ENCODE measurements around the gene FAM221B.

FAM221B gene

DNA sequence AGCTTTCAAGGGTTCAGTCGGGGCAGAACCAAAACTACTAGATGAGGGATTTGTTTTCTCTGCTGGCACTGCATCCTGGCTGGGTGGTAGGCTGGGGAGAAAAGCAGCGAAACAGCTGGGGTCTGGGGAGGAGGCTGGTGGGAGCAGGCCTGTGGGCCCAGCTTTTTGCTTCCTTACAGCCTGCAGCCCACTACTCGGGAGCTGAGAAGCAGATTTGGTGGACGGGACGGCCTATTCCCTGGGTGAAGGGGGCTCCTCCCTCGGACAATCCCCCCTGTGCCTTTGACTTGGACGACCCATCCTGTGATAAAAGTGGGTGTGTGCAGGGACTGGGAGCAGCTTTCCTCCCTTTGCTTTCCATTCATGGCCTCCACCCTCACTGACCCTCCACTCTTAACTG lies 28.0 kb downstream of the FAM221B start:
- TF ChIP-seq ARNTL (CRISPR knock-in tag; IDR thresholded peaks at IDR 0.05; ENCODE audit: borderline replicate concordance, low read depth) (no peak), ZNF565 (CRISPR knock-in tag; conservative IDR thresholded peaks at IDR 0.05; ENCODE audit: low read depth) (no peak), ESRRG (CRISPR knock-in tag; IDR thresholded peaks at IDR 0.05) (no peak), BACH2 (CRISPR knock-in tag; IDR thresholded peaks at IDR 0.05; ENCODE audit: borderline replicate concordance) (no peak), ZFP30 (CRISPR knock-in tag; IDR thresholded peaks at IDR 0.05) (no peak), ZNF70 (CRISPR knock-in tag; IDR thresholded peaks at IDR 0.05) (no peak), PPARA (CRISPR knock-in tag; IDR thresholded peaks at IDR 0.05; ENCODE audit: borderline replicate concordance) (no peak), ZNF8 (CRISPR knock-in tag; IDR thresholded peaks at IDR 0.05) (no peak), GLIS3 (CRISPR knock-in tag; IDR thresholded peaks at IDR 0.05) (no peak), RARB (CRISPR knock-in tag; IDR thresholded peaks at IDR 0.05) (no peak), TCF4 (CRISPR knock-in tag; IDR thresholded peaks at IDR 0.05; ENCODE audit: borderline replicate concordance) (no peak), SNAI2 (CRISPR knock-in tag; IDR thresholded peaks at IDR 0.05) (no peak)
- TF ChIP-seq, protein P1, sequence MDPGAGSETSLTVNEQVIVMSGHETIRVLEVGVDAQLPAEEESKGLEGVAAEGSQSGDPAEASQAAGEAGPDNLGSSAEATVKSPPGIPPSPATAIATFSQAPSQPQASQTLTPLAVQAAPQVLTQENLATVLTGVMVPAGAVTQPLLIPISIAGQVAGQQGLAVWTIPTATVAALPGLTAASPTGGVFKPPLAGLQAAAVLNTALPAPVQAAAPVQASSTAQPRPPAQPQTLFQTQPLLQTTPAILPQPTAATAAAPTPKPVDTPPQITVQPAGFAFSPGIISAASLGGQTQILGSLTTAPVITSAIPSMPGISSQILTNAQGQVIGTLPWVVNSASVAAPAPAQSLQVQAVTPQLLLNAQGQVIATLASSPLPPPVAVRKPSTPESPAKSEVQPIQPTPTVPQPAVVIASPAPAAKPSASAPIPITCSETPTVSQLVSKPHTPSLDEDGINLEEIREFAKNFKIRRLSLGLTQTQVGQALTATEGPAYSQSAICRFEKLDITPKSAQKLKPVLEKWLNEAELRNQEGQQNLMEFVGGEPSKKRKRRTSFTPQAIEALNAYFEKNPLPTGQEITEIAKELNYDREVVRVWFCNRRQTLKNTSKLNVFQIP (CRISPR knock-in tag; IDR thresholded peaks at IDR 0.05; ENCODE audit: borderline replicate concordance, low read depth) = no peak
- TF ChIP-seq, protein P2, sequence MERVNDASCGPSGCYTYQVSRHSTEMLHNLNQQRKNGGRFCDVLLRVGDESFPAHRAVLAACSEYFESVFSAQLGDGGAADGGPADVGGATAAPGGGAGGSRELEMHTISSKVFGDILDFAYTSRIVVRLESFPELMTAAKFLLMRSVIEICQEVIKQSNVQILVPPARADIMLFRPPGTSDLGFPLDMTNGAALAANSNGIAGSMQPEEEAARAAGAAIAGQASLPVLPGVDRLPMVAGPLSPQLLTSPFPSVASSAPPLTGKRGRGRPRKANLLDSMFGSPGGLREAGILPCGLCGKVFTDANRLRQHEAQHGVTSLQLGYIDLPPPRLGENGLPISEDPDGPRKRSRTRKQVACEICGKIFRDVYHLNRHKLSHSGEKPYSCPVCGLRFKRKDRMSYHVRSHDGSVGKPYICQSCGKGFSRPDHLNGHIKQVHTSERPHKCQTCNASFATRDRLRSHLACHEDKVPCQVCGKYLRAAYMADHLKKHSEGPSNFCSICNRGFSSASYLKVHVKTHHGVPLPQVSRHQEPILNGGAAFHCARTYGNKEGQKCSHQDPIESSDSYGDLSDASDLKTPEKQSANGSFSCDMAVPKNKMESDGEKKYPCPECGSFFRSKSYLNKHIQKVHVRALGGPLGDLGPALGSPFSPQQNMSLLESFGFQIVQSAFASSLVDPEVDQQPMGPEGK (CRISPR knock-in tag; IDR thresholded peaks at IDR 0.05; ENCODE audit: borderline replicate concordance) = no peak
- TF ChIP-seq, protein P3, sequence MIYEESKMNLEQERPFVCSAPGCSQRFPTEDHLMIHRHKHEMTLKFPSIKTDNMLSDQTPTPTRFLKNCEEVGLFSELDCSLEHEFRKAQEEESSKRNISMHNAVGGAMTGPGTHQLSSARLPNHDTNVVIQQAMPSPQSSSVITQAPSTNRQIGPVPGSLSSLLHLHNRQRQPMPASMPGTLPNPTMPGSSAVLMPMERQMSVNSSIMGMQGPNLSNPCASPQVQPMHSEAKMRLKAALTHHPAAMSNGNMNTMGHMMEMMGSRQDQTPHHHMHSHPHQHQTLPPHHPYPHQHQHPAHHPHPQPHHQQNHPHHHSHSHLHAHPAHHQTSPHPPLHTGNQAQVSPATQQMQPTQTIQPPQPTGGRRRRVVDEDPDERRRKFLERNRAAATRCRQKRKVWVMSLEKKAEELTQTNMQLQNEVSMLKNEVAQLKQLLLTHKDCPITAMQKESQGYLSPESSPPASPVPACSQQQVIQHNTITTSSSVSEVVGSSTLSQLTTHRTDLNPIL (CRISPR knock-in tag; IDR thresholded peaks at IDR 0.05; ENCODE audit: low read depth) = no peak
- TF ChIP-seq, protein P4, sequence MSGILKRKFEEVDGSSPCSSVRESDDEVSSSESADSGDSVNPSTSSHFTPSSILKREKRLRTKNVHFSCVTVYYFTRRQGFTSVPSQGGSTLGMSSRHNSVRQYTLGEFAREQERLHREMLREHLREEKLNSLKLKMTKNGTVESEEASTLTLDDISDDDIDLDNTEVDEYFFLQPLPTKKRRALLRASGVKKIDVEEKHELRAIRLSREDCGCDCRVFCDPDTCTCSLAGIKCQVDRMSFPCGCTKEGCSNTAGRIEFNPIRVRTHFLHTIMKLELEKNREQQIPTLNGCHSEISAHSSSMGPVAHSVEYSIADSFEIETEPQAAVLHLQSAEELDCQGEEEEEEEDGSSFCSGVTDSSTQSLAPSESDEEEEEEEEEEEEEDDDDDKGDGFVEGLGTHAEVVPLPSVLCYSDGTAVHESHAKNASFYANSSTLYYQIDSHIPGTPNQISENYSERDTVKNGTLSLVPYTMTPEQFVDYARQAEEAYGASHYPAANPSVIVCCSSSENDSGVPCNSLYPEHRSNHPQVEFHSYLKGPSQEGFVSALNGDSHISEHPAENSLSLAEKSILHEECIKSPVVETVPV (CRISPR knock-in tag; IDR thresholded peaks at IDR 0.05) = no peak
- TF ChIP-seq, protein P5, sequence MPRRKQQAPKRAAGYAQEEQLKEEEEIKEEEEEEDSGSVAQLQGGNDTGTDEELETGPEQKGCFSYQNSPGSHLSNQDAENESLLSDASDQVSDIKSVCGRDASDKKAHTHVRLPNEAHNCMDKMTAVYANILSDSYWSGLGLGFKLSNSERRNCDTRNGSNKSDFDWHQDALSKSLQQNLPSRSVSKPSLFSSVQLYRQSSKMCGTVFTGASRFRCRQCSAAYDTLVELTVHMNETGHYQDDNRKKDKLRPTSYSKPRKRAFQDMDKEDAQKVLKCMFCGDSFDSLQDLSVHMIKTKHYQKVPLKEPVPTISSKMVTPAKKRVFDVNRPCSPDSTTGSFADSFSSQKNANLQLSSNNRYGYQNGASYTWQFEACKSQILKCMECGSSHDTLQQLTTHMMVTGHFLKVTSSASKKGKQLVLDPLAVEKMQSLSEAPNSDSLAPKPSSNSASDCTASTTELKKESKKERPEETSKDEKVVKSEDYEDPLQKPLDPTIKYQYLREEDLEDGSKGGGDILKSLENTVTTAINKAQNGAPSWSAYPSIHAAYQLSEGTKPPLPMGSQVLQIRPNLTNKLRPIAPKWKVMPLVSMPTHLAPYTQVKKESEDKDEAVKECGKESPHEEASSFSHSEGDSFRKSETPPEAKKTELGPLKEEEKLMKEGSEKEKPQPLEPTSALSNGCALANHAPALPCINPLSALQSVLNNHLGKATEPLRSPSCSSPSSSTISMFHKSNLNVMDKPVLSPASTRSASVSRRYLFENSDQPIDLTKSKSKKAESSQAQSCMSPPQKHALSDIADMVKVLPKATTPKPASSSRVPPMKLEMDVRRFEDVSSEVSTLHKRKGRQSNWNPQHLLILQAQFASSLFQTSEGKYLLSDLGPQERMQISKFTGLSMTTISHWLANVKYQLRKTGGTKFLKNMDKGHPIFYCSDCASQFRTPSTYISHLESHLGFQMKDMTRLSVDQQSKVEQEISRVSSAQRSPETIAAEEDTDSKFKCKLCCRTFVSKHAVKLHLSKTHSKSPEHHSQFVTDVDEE (CRISPR knock-in tag; IDR thresholded peaks at IDR 0.05) = no peak

DNA sequence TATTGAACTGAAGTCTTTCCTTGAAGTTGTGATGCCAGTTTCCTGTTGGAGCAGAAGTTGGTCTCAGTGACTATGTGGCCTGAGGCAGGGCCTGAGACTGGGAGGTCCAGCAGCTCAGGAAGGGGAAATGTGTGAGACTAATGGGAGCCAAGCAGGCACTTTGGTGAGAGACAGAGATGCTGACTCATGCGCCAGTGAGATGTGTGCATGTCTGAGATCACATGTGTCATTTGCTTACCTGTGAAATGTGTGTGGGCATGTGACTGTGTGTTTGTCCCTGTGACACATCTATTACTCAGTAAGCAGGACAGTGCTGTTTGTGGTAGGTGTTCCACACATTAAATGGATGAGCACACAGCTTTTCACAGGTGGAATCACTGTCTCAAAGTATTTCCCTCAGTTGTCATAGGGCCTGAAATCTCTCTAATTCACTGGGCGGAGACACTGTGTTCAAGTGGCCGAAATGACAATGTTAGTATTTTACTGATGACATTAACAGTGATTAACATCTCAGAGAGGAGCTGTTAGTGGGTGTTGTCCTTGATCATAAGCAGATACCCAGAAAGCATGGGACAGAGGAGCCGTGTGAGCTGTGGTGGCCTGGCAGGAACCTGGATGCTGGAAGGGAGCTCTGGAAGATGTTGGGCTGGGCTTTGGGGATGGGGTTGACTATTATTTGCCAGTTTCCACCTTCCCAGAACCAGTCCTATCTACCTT lies 29.7 kb downstream of the FAM221B start:
- peak; percentile 47; the same call in 2 of the 3 replicates for ATAC-seq
- TF ChIP-seq ARNTL (CRISPR knock-in tag; IDR thresholded peaks at IDR 0.05; ENCODE audit: borderline replicate concordance, low read depth) (no peak), ZNF8 (CRISPR knock-in tag; IDR thresholded peaks at IDR 0.05) (no peak), PPARA (CRISPR knock-in tag; IDR thresholded peaks at IDR 0.05; ENCODE audit: borderline replicate concordance) (no peak), ZNF565 (CRISPR knock-in tag; conservative IDR thresholded peaks at IDR 0.05; ENCODE audit: low read depth) (no peak), ZC3H10 (CRISPR knock-in tag; IDR thresholded peaks at IDR 0.05) (no peak), ISL1 (CRISPR knock-in tag; IDR thresholded peaks at IDR 0.05) (no peak), OSR1 (CRISPR knock-in tag; IDR thresholded peaks at IDR 0.05) (no peak), CSDC2 (CRISPR knock-in tag; IDR thresholded peaks at IDR 0.05) (no peak), GLIS3 (CRISPR knock-in tag; IDR thresholded peaks at IDR 0.05) (no peak)
- TF ChIP-seq, protein P1 (CRISPR knock-in tag; IDR thresholded peaks at IDR 0.05; ENCODE audit: borderline replicate concordance, low read depth) = no peak
- TF ChIP-seq, protein P4 (CRISPR knock-in tag; IDR thresholded peaks at IDR 0.05) = no peak
- TF ChIP-seq, protein P3 (CRISPR knock-in tag; IDR thresholded peaks at IDR 0.05; ENCODE audit: low read depth) = no peak
- TF ChIP-seq, protein P5 (CRISPR knock-in tag; IDR thresholded peaks at IDR 0.05) = no peak

More for the DNA sequence above, 28.0 kb downstream of the FAM221B start:
- no peak for ATAC-seq

All from SK-N-SH treated with all-trans-retinoic acid at 6 μM for 48 hours (cell line).